Keratinocyte (primary cell): ENCODE data around the gene ME1. TPM values are rescaled to one million over a fixed set of nuclear protein-coding genes. Genes with fewer than 3 reads are reported as not detected.

Source experiments
- DNase-seq: peaks from one replicate; pipeline ENCODE4 v3.0.0-alpha.2; 2011; ENCODE audit warnings: low read depth, missing footprints, low spot score
- FAIRE-seq: peaks from 2 replicates; lab custom pipeline; 2011; peaks lifted over from hg19 to GRCh38; lab: Jason Lieb, UNC
- H2AFZ ChIP-seq: 2 replicates; pipeline ENCODE4 v1.6.0; 2012; ENCODE audit warnings: low read length, control low read depth, inconsistent platforms; ENCODE audit not compliant: control insufficient read depth
- H3K27ac ChIP-seq: 2 replicates; pipeline ENCODE4 v1.5.1; 2011; ENCODE audit warnings: low read length; ENCODE audit not compliant: control insufficient read depth, insufficient read depth
- H3K27me3 ChIP-seq: 3 replicates; pipeline ENCODE4 v1.6.0; 2011; ENCODE audit warnings: low read length; ENCODE audit not compliant: control insufficient read depth, insufficient read depth; ENCODE audit errors: extremely low read depth
- H3K36me3 ChIP-seq, 2 experiments: 2 replicates in 1 of 2; 3 replicates in 1 of 2; pipeline ENCODE4 v1.5.1; 2011; ENCODE audit warnings: low read length in 2 of 2, mild to moderate bottlenecking in 1 of 2; ENCODE audit not compliant: control insufficient read depth in 2 of 2, insufficient read depth in 2 of 2; ENCODE audit errors: extremely low read depth in 1 of 2
- H3K4me1 ChIP-seq: 3 replicates; pipeline ENCODE4 v1.5.1; 2011; ENCODE audit warnings: low read length; ENCODE audit not compliant: control insufficient read depth, insufficient read depth; ENCODE audit errors: extremely low read depth
- H3K4me2 ChIP-seq: 3 replicates; pipeline ENCODE4 v1.6.0; 2011; ENCODE audit warnings: low read depth, low read length; ENCODE audit not compliant: control insufficient read depth, insufficient read depth; ENCODE audit errors: extremely low read depth
- H3K4me3 ChIP-seq, 3 experiments: fragments of 200-600 bp in 1 of 3; sonication (generic) in 1 of 3; 2 replicates in 2 of 3; 3 replicates in 1 of 3; pipeline ENCODE4 v1.5.1; 2011 to 2016; ENCODE audit warnings: low read length in 3 of 3, mild to moderate bottlenecking in 3 of 3, control low read depth in 2 of 3, inconsistent platforms in 1 of 3, low read depth in 1 of 3, mixed read lengths in 1 of 3, mixed run types in 1 of 3, moderate library complexity in 1 of 3; ENCODE audit not compliant: control insufficient read depth in 2 of 3, insufficient read depth in 2 of 3; ENCODE audit errors: extremely low read depth in 1 of 3
- H3K79me2 ChIP-seq: 2 replicates; pipeline ENCODE4 v1.6.0; 2012; ENCODE audit warnings: low read length; ENCODE audit not compliant: control insufficient read depth, insufficient read depth
- H3K9ac ChIP-seq: 3 replicates; pipeline ENCODE4 v1.6.0; 2011; ENCODE audit warnings: low read length; ENCODE audit not compliant: control insufficient read depth, insufficient read depth; ENCODE audit errors: extremely low read depth
- H3K9me1 ChIP-seq: 3 replicates; pipeline ENCODE4 v1.6.0; 2011; ENCODE audit warnings: low read length; ENCODE audit not compliant: control insufficient read depth, insufficient read depth; ENCODE audit errors: extremely low read depth
- H3K9me3 ChIP-seq: 2 replicates; pipeline ENCODE4 v1.5.1; 2012; ENCODE audit warnings: low read depth, low read length; ENCODE audit not compliant: control insufficient read depth
- H4K20me1 ChIP-seq: 3 replicates; pipeline ENCODE4 v1.6.0; 2011; ENCODE audit warnings: low read length; ENCODE audit not compliant: control insufficient read depth, insufficient read depth; ENCODE audit errors: extremely low read depth
- EZH2 ChIP-seq: IDR thresholded peaks from one replicate; pipeline ENCODE4 v1.6.1; 2012; ENCODE audit warnings: inconsistent platforms, mild to moderate bottlenecking, low read length, moderate library complexity
- dilution Hi-C: fragments of 300-500 bp; cut with MboI; formaldehyde crosslinking; loops from one replicate; pipeline ENCODE4 v1.7.0; 2020; ENCODE audit warnings: low sequenced_read_pairs; ENCODE audit not compliant: extremely low pct_ligation_motif_present
- polyA plus RNA-seq, 5 experiments: library from polyadenylated mRNA; depleted of rRNA in 3 of 5; stranded (reverse) in 3 of 5; stranded (forward) in 1 of 5; unstranded in 1 of 5; fragments of >200 nt; gene quantifications; 1 replicate in 1 of 5; 2 replicates in 3 of 5; 3 replicates in 1 of 5; pipeline versions ENCODE4 v1.2.1 to v1.2.3, GENCODE V29; 2011 to 2012; ENCODE audit warnings: missing spikeins in 2 of 5, low read depth in 1 of 5, low replicate concordance in 1 of 5
- TF ChIP-seq, protein P1 (sequence below), 3 experiments: IDR thresholded peaks in 1 of 3; conservative IDR thresholded peaks in 1 of 3; optimal IDR thresholded peaks in 1 of 3; 2 replicates in 2 of 3; 3 replicates in 1 of 3; pipeline versions ENCODE3 to v1.5.1; 2011; ENCODE audit warnings: low read length in 3 of 3, mild to moderate bottlenecking in 3 of 3, moderate library complexity in 2 of 3, control low read depth in 1 of 3, inconsistent platforms in 1 of 3; ENCODE audit not compliant: insufficient read depth in 2 of 3; ENCODE audit errors: extremely low read depth in 1 of 3

ME1 gene
- polyA plus RNA-seq, 1 donor (not counting 4 experiments of a cell fraction or from before 2014, with no cell fraction given) = 27.7 TPM

DNA sequence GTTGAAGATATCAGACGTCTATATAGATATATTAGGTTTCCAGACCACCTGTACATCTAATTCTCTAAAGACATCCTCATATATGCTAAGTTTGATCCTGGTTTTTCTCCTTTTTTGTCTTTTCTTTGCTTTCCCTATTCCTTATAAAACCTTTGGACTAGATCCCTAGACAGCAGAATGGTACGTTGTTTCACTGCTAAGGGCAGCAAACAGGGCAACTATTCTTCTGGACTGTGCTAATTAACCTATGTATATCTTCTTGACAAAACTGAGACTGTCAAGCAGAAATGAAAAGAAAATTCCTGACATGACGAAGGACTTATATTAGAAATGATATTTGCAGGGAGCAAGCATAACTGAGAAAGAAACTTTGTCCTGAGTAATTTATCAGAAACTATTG is 19.1 kb downstream of the ME1 start:
- H3K4me3 ChIP-seq = no peak overlapping the region
- DNase-seq (no peak), FAIRE-seq (no peak)
- H3K4me2 ChIP-seq = no peak overlapping the region
- dilution Hi-C loops = loop anchor here (25.0 kb wide), 1 partner anchor 101 kb away; the partner anchor contains the start of gene PRSS35
- H3K79me2 ChIP-seq = peaks cover 20% of the 10 kb centered on the region
- no peaks in the 10 kb centered on the region for H3K9me3 ChIP-seq
- H3K36me3 ChIP-seq = peaks cover 3 to 5% of the 10 kb centered on the region in 2 experiments
- TF ChIP-seq EZH2 = no peak
- TF ChIP-seq, protein P1, sequence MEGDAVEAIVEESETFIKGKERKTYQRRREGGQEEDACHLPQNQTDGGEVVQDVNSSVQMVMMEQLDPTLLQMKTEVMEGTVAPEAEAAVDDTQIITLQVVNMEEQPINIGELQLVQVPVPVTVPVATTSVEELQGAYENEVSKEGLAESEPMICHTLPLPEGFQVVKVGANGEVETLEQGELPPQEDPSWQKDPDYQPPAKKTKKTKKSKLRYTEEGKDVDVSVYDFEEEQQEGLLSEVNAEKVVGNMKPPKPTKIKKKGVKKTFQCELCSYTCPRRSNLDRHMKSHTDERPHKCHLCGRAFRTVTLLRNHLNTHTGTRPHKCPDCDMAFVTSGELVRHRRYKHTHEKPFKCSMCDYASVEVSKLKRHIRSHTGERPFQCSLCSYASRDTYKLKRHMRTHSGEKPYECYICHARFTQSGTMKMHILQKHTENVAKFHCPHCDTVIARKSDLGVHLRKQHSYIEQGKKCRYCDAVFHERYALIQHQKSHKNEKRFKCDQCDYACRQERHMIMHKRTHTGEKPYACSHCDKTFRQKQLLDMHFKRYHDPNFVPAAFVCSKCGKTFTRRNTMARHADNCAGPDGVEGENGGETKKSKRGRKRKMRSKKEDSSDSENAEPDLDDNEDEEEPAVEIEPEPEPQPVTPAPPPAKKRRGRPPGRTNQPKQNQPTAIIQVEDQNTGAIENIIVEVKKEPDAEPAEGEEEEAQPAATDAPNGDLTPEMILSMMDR (optimal IDR thresholded peaks at IDR 0.05 in 1 of 3, IDR thresholded peaks at IDR 0.05 in 1 of 3, conservative IDR thresholded peaks at IDR 0.05 in 1 of 3; ENCODE audit: extremely low read depth in 1 of 3, insufficient read depth in 2 of 3, low read length in 3 of 3) = no peak
- no peaks in the 10 kb centered on the region for H3K4me1 ChIP-seq
- H4K20me1 ChIP-seq = no peaks in the 10 kb centered on the region
- no peak overlapping the region for H3K27ac ChIP-seq
- H3K27me3 ChIP-seq = no peaks in the 10 kb centered on the region
- no peak overlapping the region for H3K9ac ChIP-seq
- H2AFZ ChIP-seq = no peak overlapping the region
- H3K9me1 ChIP-seq = no peaks in the 10 kb centered on the region

GRCh38 chr6:83403191-83403590 is 27.7 kb downstream of the ME1 start:
- H3K9me3 ChIP-seq = no peaks in the 10 kb centered on the region
- no peak for TF ChIP-seq EZH2
- TF ChIP-seq, protein P1 (optimal IDR thresholded peaks at IDR 0.05 in 1 of 3, IDR thresholded peaks at IDR 0.05 in 1 of 3, conservative IDR thresholded peaks at IDR 0.05 in 1 of 3; ENCODE audit: extremely low read depth in 1 of 3, insufficient read depth in 2 of 3, low read length in 3 of 3) = no peak
- H3K27ac ChIP-seq = no peak overlapping the region
- no peak overlapping the region for H3K4me2 ChIP-seq
- H3K27me3 ChIP-seq = no peaks in the 10 kb centered on the region
- no peaks in the 10 kb centered on the region for H3K9me1 ChIP-seq
- H3K36me3 ChIP-seq = peaks cover 8% of the 10 kb centered on the region in 2 experiments
- H3K4me3 ChIP-seq = no peak overlapping the region
- H3K9ac ChIP-seq = no peak overlapping the region
- dilution Hi-C loops = loop anchor here (25.0 kb wide), 1 partner anchor 109 kb away; the partner anchor contains the start of gene PRSS35
- DNase-seq (no peak), FAIRE-seq (no peak)
- H3K79me2 ChIP-seq = no peaks in the 10 kb centered on the region
- no peaks in the 10 kb centered on the region for H4K20me1 ChIP-seq
- no peak overlapping the region for H2AFZ ChIP-seq
- no peaks in the 10 kb centered on the region for H3K4me1 ChIP-seq
